H1 (cell line): ENCODE results near the gene OTUD4.

ENCODE experiments used
- ASH2L ChIP-seq: fragments of 200-600, 300-600 bp; sonication (generic); IDR thresholded peaks from one replicate; pipeline ENCODE4 v1.7.1; 2017; ENCODE audit warnings: low read length
- BACH1 ChIP-seq: IDR thresholded peaks from 2 replicates; pipeline ENCODE4 v1.6.1; 2012; ENCODE audit warnings: low read length, improper control_type of control experiment
- CEBPB ChIP-seq: IDR thresholded peaks from 2 replicates; pipeline ENCODE4 v1.6.1; 2012; ENCODE audit warnings: low read depth, low read length
- GABPA ChIP-seq: IDR thresholded peaks from 2 replicates; pipeline ENCODE4 v1.6.1; 2011; ENCODE audit warnings: mild to moderate bottlenecking, low read length, moderate library complexity, borderline replicate concordance; ENCODE audit not compliant: insufficient read depth
- POLR2A ChIP-seq, 2 experiments: IDR thresholded peaks; 1 replicate in 1 of 2; 2 replicates in 1 of 2; pipeline ENCODE4 v1.6.1; 2011; ENCODE audit warnings: low read depth in 2 of 2, low read length in 2 of 2, mild to moderate bottlenecking in 2 of 2; ENCODE audit errors: control extremely low read depth in 1 of 2
- POLR2AphosphoS5 ChIP-seq: IDR thresholded peaks from 2 replicates; pipeline ENCODE4 v1.6.1; 2011; ENCODE audit warnings: low read depth, low read length
- ZNF274 ChIP-seq: IDR thresholded peaks from 2 replicates; pipeline ENCODE4 v1.7.0; 2012; ENCODE audit warnings: low read length, borderline replicate concordance; ENCODE audit errors: extremely low read depth
- TF ChIP-seq, protein P1 (sequence below): IDR thresholded peaks from 2 replicates; pipeline ENCODE4 v1.6.1; 2012; ENCODE audit warnings: inconsistent platforms
- TF ChIP-seq, protein P2 (sequence below), 3 experiments: IDR thresholded peaks; 1 replicate in 2 of 3; 2 replicates in 1 of 3; pipeline versions ENCODE4 v1.5.1 to v1.6.1; 2011; ENCODE audit warnings: low read length in 3 of 3, mild to moderate bottlenecking in 3 of 3, inconsistent platforms in 2 of 3, low read depth in 1 of 3, moderate library complexity in 1 of 3; ENCODE audit not compliant: insufficient read depth in 1 of 3; ENCODE audit errors: control extremely low read depth in 1 of 3
- TF ChIP-seq, protein P3 (sequence below): IDR thresholded peaks from 2 replicates; pipeline ENCODE4 v1.6.1; 2011; ENCODE audit warnings: low read length, improper control_type of control experiment

DNA sequence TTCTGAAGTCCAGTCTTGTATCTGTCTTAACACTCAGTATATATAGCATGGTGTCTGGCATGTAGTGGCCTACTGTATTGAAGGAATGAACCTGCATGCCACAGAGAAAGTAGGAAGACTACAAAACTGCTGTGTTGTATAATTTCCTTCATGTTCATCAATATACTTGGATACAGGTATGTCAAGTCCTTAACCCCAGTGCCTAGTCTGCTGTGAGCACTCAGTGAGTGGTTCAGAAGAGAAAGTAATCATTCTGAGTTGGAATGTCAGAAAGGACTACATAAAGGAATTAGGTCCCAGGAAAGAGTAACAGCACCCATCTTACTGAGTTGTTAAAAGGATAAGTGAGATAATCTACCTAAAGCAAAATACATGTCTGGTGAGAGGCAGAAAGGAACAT, 50.3 kb downstream of the OTUD4 start:
- TF ChIP-seq, protein P1, sequence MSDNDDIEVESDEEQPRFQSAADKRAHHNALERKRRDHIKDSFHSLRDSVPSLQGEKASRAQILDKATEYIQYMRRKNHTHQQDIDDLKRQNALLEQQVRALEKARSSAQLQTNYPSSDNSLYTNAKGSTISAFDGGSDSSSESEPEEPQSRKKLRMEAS = no peak
- TF ChIP-seq, protein P2, sequence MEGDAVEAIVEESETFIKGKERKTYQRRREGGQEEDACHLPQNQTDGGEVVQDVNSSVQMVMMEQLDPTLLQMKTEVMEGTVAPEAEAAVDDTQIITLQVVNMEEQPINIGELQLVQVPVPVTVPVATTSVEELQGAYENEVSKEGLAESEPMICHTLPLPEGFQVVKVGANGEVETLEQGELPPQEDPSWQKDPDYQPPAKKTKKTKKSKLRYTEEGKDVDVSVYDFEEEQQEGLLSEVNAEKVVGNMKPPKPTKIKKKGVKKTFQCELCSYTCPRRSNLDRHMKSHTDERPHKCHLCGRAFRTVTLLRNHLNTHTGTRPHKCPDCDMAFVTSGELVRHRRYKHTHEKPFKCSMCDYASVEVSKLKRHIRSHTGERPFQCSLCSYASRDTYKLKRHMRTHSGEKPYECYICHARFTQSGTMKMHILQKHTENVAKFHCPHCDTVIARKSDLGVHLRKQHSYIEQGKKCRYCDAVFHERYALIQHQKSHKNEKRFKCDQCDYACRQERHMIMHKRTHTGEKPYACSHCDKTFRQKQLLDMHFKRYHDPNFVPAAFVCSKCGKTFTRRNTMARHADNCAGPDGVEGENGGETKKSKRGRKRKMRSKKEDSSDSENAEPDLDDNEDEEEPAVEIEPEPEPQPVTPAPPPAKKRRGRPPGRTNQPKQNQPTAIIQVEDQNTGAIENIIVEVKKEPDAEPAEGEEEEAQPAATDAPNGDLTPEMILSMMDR (IDR thresholded peaks at IDR 0.05; ENCODE audit: control extremely low read depth in 1 of 3, insufficient read depth in 1 of 3, low read depth in 1 of 3, low read length in 3 of 3) = no peak
- TF ChIP-seq BACH1 = no peak
- TF ChIP-seq POLR2AphosphoS5 = no peak
- TF ChIP-seq CEBPB = no peak
- TF ChIP-seq GABPA = no peak
- TF ChIP-seq, protein P3, sequence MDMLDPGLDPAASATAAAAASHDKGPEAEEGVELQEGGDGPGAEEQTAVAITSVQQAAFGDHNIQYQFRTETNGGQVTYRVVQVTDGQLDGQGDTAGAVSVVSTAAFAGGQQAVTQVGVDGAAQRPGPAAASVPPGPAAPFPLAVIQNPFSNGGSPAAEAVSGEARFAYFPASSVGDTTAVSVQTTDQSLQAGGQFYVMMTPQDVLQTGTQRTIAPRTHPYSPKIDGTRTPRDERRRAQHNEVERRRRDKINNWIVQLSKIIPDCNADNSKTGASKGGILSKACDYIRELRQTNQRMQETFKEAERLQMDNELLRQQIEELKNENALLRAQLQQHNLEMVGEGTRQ = no peak
- TF ChIP-seq ASH2L = no peak
- TF ChIP-seq ZNF274 = no peak
- TF ChIP-seq POLR2A (IDR thresholded peaks at IDR 0.05; ENCODE audit: control extremely low read depth in 1 of 2, low read depth in 2 of 2, low read length in 2 of 2) = no peak
